Right atrium auricular region (tissue), 2 donors: ENCODE measurements around the gene TMEM178B. TPM values are rescaled to one million over a fixed set of nuclear protein-coding genes. Genes with fewer than 3 reads are reported as not detected.

Experiments
- DNase-seq: peaks from one replicate; pipeline ENCODE4 v3.0.0-alpha.2; 2019; ENCODE audit warnings: low spot score
- H3K27ac ChIP-seq, 2 donors: fragments of 200-600 bp; sonication (generic); 1 replicate in 1 of 2; 2 replicates in 1 of 2; pipeline ENCODE4 v1.5.1; 2016 to 2019
- H3K27me3 ChIP-seq, 2 donors: fragments of 200-600 bp; sonication (generic); one replicate each; pipeline versions ENCODE4 v1.5.1 to v1.6.0; 2017 to 2019
- H3K36me3 ChIP-seq: fragments of 200-600 bp; sonication (generic); one replicate; pipeline ENCODE4 v1.5.1; 2016
- H3K4me1 ChIP-seq, 2 donors: fragments of 200-600 bp; sonication (generic); one replicate each; pipeline versions ENCODE4 v1.5.1 to v1.6.0; 2017 to 2019
- H3K4me3 ChIP-seq, 2 donors: fragments of 200-600 bp; sonication (generic); 1 replicate in 1 of 2; 2 replicates in 1 of 2; pipeline ENCODE4 v1.5.1; 2017 to 2019; ENCODE audit warnings: mild to moderate bottlenecking in 1 of 2, moderate library complexity in 1 of 2
- H3K9me3 ChIP-seq, 2 donors: fragments of 200-600 bp; sonication (generic); one replicate each; pipeline ENCODE4 v1.5.1; 2019
- CTCF ChIP-seq, 2 donors: fragments of 200-600 bp; sonication (generic); IDR thresholded peaks; one replicate each; pipeline ENCODE4 v1.5.1; 2019; ENCODE audit warnings: antibody characterized with exemption in 2 of 2
- total RNA-seq, 2 donors: library from RNA; depleted of rRNA; stranded (reverse); fragments of >200 nt; gene quantifications; one replicate each; pipeline ENCODE4 v1.1.0, GENCODE V29; 2016

The TMEM178B gene
- total RNA-seq, 2 donors from 2014 or later: 15.8 to 48.7 TPM

- Histone ChIP-seq H3K27ac (no peak overlapping the region), H3K4me3 (no peak overlapping the region), H3K27me3 (no peaks in the 10 kb centered on the region), H3K9me3 (no peaks in the 10 kb centered on the region), H3K4me1 (peaks cover 0 to 11% of the 10 kb centered on the region in 2 donors), H3K36me3 (no peaks in the 10 kb centered on the region)
- TF ChIP-seq CTCF (IDR thresholded peaks at IDR 0.05): no peak
- DNase-seq: no peak
Observed at GRCh38 chr7:141512597-141512996, 438.7 kb downstream of the TMEM178B start.

- Histone ChIP-seq H3K36me3 (no peaks in the 10 kb centered on the region), H3K4me3 (no peak overlapping the region), H3K27ac (no peak overlapping the region), H3K27me3 (no peaks in the 10 kb centered on the region), H3K9me3 (no peaks in the 10 kb centered on the region), H3K4me1 (peaks cover 0 to 11% of the 10 kb centered on the region in 2 donors)
- TF ChIP-seq CTCF (IDR thresholded peaks at IDR 0.05): no peak
- DNase-seq: no peak
Observed at GRCh38 chr7:141513720-141514119, 439.9 kb downstream of the TMEM178B start.

GRCh38 chr7:141515941-141516340 lies 442.1 kb downstream of the TMEM178B start:
- H3K36me3 ChIP-seq: no peaks in the 10 kb centered on the region
- TF ChIP-seq CTCF (IDR thresholded peaks at IDR 0.05): no peak
- no peak overlapping the region for H3K4me3 ChIP-seq
- H3K27ac ChIP-seq: no peak overlapping the region
- H3K4me1 ChIP-seq: peaks cover 0 to 11% of the 10 kb centered on the region in 2 donors
- no peaks in the 10 kb centered on the region for H3K9me3 ChIP-seq
- no peak for DNase-seq
- no peaks in the 10 kb centered on the region for H3K27me3 ChIP-seq

GRCh38 chr7:141519623-141520022 lies 445.8 kb downstream of the TMEM178B start:
- Histone ChIP-seq H3K27ac (no peak overlapping the region), H3K9me3 (no peaks in the 10 kb centered on the region), H3K27me3 (no peaks in the 10 kb centered on the region), H3K36me3 (no peaks in the 10 kb centered on the region), H3K4me1 (no peaks in the 10 kb centered on the region), H3K4me3 (no peak overlapping the region)
- TF ChIP-seq CTCF (IDR thresholded peaks at IDR 0.05): no peak
- DNase-seq: no peak

- no peaks in the 10 kb centered on the region for H3K36me3 ChIP-seq
- no peaks in the 10 kb centered on the region for H3K4me1 ChIP-seq
- H3K4me3 ChIP-seq: no peak overlapping the region
- H3K9me3 ChIP-seq: no peaks in the 10 kb centered on the region
- no peak for DNase-seq
- no peaks in the 10 kb centered on the region for H3K27me3 ChIP-seq
- TF ChIP-seq CTCF (IDR thresholded peaks at IDR 0.05): no peak
- no peak overlapping the region for H3K27ac ChIP-seq
Observed at GRCh38 chr7:141522657-141523342, 448.9 kb downstream of the TMEM178B start.

GRCh38 chr7:141525973-141526514 lies 452.2 kb downstream of the TMEM178B start:
- Histone ChIP-seq H3K27ac (no peak overlapping the region), H3K36me3 (no peaks in the 10 kb centered on the region), H3K9me3 (no peaks in the 10 kb centered on the region), H3K4me1 (no peaks in the 10 kb centered on the region), H3K4me3 (no peak overlapping the region), H3K27me3 (no peaks in the 10 kb centered on the region)
- DNase-seq: no peak
- TF ChIP-seq CTCF (IDR thresholded peaks at IDR 0.05): no peak
